Neural crest cell (in vitro differentiated cells): ENCODE measurements around the gene STARD7. TPM values are rescaled to one million over a fixed set of nuclear protein-coding genes. Genes with fewer than 3 reads are reported as not detected.
"Not testable (repeated sequence)": the region's sequence is repeated elsewhere in the genome, so short reads cannot be mapped to it uniquely, and the experiment has no call there.

ENCODE experiments used
- DNase-seq: peaks from one replicate; pipeline ENCODE4 v3.0.0; 2021; ENCODE audit warnings: low read depth, mixed read lengths, low spot score
- H3K27ac Mint-ChIP-seq: one replicate; pipeline ENCODE4 v1.8.0; 2021; ENCODE audit warnings: mild to moderate bottlenecking, mixed read lengths; ENCODE audit not compliant: unreplicated experiment
- H3K27me3 Mint-ChIP-seq: 2 replicates; pipeline ENCODE4 v1.8.0; 2021; ENCODE audit warnings: low read depth, mild to moderate bottlenecking, mixed read lengths
- H3K36me3 Mint-ChIP-seq: 2 replicates; pipeline ENCODE4 v1.8.0; 2021; ENCODE audit warnings: low read depth, mild to moderate bottlenecking, mixed read lengths
- H3K4me1 Mint-ChIP-seq: 2 replicates; pipeline ENCODE4 v1.8.0; 2021; ENCODE audit warnings: mixed read lengths
- H3K4me3 Mint-ChIP-seq: one replicate; pipeline ENCODE4 v1.8.0; 2021; ENCODE audit warnings: mild to moderate bottlenecking, mixed read lengths
- H3K9me3 Mint-ChIP-seq: 2 replicates; pipeline ENCODE4 v1.8.0; 2021; ENCODE audit warnings: mixed read lengths
- total RNA-seq: library from RNA; stranded (reverse); gene quantifications from 2 replicates; pipeline ENCODE4 v1.2.1, GENCODE V29; 2021
- TF ChIP-seq, protein P1 (sequence below): fragments of 200-600 bp; sonication (generic); conservative IDR thresholded peaks from 2 replicates; pipeline ENCODE4 v1.5.0; 2021; ENCODE audit warnings: antibody characterized with exemption, mild to moderate bottlenecking

Gene STARD7
- total RNA-seq, 1 donor from 2014 or later, result 178 TPM

DNA sequence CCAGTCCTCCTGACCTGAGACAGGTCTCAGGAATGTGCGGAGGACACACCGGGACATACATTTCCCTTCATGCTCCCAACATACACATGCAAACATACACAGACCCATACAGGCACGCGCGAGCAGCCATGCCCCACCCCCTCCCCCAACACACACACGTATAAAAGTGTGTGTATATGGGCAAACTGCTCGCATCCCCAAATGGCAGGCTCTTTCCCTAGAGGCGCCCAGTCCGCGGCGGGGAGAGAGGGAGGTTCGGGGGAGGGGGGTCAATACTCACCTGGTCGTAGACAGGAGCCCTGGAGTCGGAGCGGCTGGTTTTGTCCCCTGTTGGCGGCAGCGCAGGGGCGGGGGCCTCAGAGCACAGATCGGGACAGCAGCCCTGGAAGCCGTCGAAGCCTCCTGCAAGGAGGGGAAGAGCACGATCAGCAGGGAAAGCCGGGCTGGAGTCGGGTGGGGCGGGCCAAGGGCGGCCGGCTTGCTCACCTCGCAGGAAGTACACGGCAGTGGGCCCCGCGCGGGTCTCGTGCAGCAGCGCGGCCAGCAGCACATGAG, 64.1 kb downstream of the STARD7 start:
- DNase-seq, result no peak

GRCh38 chr2:96143848-96144480, 64.7 kb downstream of the STARD7 start:
- Mint-ChIP-seq H3K4me1 (peaks cover 9% of the 10 kb centered on the region), H3K27ac (no peak overlapping the region)
- DNase-seq, result no peak

More for the DNA sequence above, 64.1 kb downstream of the STARD7 start:
- H3K9me3 Mint-ChIP-seq, result no peaks in the 10 kb centered on the region
- H3K36me3 Mint-ChIP-seq, result no peaks in the 10 kb centered on the region
- peaks cover 13% of the 10 kb centered on the region for H3K4me1 Mint-ChIP-seq
- H3K4me3 Mint-ChIP-seq, result peak overlapping the region; percentile 56
- H3K27me3 Mint-ChIP-seq, result peaks cover 45% of the 10 kb centered on the region
- TF ChIP-seq, protein P1, sequence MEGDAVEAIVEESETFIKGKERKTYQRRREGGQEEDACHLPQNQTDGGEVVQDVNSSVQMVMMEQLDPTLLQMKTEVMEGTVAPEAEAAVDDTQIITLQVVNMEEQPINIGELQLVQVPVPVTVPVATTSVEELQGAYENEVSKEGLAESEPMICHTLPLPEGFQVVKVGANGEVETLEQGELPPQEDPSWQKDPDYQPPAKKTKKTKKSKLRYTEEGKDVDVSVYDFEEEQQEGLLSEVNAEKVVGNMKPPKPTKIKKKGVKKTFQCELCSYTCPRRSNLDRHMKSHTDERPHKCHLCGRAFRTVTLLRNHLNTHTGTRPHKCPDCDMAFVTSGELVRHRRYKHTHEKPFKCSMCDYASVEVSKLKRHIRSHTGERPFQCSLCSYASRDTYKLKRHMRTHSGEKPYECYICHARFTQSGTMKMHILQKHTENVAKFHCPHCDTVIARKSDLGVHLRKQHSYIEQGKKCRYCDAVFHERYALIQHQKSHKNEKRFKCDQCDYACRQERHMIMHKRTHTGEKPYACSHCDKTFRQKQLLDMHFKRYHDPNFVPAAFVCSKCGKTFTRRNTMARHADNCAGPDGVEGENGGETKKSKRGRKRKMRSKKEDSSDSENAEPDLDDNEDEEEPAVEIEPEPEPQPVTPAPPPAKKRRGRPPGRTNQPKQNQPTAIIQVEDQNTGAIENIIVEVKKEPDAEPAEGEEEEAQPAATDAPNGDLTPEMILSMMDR, result no peak
- H3K27ac Mint-ChIP-seq, result no peak overlapping the region

GRCh38 chr2:96143231-96143847, 65.3 kb downstream of the STARD7 start:
- Mint-ChIP-seq H3K27ac (no peak overlapping the region), H3K9me3 (no peaks in the 10 kb centered on the region), H3K27me3 (peaks cover 44% of the 10 kb centered on the region), H3K36me3 (no peaks in the 10 kb centered on the region), H3K4me3 (no peak overlapping the region), H3K4me1 (peaks cover 8% of the 10 kb centered on the region)
- DNase-seq, result no peak
- TF ChIP-seq, protein P1, result no peak

More at GRCh38 chr2:96143848-96144480, 64.7 kb downstream of the STARD7 start:
- Mint-ChIP-seq H3K27me3 (peaks cover 46% of the 10 kb centered on the region), H3K9me3 (no peaks in the 10 kb centered on the region), H3K36me3 (no peaks in the 10 kb centered on the region), H3K4me3 (peak overlapping the region; percentile 56)
- TF ChIP-seq, protein P1, result peak; percentile 43

- no peak for DNase-seq
- peaks cover 40% of the 10 kb centered on the region for H3K27me3 Mint-ChIP-seq
- TF ChIP-seq, protein P1, result no peak
- peaks cover 5% of the 10 kb centered on the region for H3K4me1 Mint-ChIP-seq
- H3K36me3 Mint-ChIP-seq, result no peaks in the 10 kb centered on the region
- no peak overlapping the region for H3K4me3 Mint-ChIP-seq
- H3K9me3 Mint-ChIP-seq, result no peaks in the 10 kb centered on the region
- H3K27ac Mint-ChIP-seq, result no peak overlapping the region
Measured at GRCh38 chr2:96142217-96143113, 66.2 kb downstream of the STARD7 start.

- H3K27ac Mint-ChIP-seq, H3K36me3 Mint-ChIP-seq, H3K4me3 Mint-ChIP-seq, H3K9me3 Mint-ChIP-seq, H3K4me1 Mint-ChIP-seq, DNase-seq: not testable (repeated sequence)
- peaks cover 31% of the 10 kb centered on the region for H3K27me3 Mint-ChIP-seq
Measured at GRCh38 chr2:96141624-96141967, 67.0 kb downstream of the STARD7 start.
